ENCODE measurements around the gene VOPP1.

The VOPP1 gene

DNA sequence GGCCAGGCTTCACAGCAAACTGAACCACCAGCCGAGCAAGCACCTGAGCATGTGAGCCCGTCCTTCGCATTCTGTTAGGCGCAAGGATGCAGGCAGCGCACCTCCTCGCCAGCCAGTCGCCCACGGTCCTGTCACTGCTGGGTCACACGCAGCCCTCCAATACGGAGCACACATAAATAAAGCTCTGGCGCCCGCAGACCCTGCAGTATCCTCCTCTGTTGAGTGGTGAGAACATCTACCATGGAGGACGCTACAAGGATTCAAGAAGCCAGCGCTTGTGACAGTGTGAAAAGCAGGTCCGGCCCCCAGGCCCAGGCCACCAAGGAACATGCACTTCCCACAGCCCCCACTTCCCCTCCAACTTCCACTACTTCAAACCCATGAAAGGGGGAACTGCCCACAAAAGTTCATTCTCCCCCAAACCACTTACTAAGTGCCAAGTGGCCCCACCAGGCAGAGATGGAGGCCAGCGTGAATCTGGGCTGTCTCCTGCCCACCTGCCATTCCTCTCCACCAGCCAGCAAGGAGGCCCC lies 34.8 kb downstream of the VOPP1 start:
- peak overlapping the region; percentile 87 for H3K4me3 ChIP-seq (ENCODE audit: low read depth, low read length)
- DNase-seq (ENCODE audit: low read depth) = peak; percentile 67
- TF ChIP-seq, protein P1, sequence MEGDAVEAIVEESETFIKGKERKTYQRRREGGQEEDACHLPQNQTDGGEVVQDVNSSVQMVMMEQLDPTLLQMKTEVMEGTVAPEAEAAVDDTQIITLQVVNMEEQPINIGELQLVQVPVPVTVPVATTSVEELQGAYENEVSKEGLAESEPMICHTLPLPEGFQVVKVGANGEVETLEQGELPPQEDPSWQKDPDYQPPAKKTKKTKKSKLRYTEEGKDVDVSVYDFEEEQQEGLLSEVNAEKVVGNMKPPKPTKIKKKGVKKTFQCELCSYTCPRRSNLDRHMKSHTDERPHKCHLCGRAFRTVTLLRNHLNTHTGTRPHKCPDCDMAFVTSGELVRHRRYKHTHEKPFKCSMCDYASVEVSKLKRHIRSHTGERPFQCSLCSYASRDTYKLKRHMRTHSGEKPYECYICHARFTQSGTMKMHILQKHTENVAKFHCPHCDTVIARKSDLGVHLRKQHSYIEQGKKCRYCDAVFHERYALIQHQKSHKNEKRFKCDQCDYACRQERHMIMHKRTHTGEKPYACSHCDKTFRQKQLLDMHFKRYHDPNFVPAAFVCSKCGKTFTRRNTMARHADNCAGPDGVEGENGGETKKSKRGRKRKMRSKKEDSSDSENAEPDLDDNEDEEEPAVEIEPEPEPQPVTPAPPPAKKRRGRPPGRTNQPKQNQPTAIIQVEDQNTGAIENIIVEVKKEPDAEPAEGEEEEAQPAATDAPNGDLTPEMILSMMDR (IDR thresholded peaks at IDR 0.05; ENCODE audit: insufficient read depth, low read depth, low read length, missing control alignments) = no peak

DNA sequence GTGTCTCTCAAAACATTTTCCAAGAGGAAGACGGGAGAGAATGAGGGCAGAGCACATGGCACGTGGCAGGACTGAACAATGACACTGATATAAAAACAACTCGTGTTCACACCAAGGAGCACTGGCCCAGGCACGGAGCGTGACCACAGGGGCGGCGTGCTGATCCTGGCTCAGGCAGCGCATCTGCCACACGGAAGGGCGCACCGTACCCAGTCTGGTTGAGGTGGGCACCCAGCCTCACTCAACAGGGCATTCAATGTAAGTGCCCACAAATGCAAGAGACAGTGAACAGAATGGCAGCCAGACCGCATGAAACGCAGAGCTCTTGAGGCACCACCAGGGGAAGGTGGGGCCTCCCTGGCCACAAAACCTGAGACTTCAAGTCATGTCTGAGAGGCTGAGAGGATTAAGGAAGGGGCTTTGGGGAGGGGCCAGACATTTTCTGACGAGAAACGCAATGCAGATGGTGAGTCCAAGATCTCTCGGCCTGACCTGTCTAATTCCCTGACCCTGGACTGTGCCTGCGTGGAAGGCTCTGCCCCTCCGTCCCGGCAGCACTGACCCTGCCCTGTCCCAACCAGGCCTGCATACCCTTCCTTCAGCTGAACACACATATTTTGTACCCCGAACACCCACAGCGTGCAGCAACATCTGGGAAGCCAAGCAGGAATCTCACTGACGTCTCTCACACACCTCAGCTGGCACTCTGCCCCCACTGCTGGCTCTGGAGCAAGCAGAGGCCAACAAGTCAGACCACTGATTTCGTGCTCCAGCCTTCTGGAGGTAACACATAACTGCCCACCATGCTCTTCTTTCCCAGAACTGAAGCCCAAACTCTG lies 35.5 kb downstream of the VOPP1 start:
- TF ChIP-seq, protein P1 (IDR thresholded peaks at IDR 0.05; ENCODE audit: insufficient read depth, low read depth, low read length, missing control alignments) = peak; percentile 24
- H3K4me3 ChIP-seq (ENCODE audit: low read depth, low read length) = peak overlapping the region; percentile 87
- DNase-seq (ENCODE audit: low read depth) = peak; percentile 83

DNA sequence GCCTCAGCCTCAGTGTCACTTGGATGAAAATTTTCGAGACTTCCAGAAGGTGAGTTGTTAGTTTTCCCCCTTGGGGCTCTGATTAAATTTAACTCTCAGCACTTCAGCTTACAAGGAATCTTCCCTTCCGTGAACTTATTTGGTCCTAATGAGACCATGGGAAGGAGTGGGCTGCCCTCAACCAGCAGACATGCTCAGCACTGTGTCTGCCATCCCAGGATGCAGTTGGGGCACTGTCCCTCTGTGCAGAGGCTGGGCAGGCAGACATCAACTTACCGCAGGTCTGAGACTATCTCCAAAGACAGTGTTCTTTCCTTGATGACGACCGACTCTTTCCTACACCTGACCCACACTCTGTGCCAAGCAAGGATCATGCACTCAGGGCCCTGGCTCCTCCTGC lies 36.7 kb downstream of the VOPP1 start:
- peak overlapping the region; percentile 87 for H3K4me3 ChIP-seq (ENCODE audit: low read depth, low read length)
- TF ChIP-seq, protein P1 (IDR thresholded peaks at IDR 0.05; ENCODE audit: insufficient read depth, low read depth, low read length, missing control alignments) = no peak
- DNase-seq (ENCODE audit: low read depth) = peak; percentile 57

DNA sequence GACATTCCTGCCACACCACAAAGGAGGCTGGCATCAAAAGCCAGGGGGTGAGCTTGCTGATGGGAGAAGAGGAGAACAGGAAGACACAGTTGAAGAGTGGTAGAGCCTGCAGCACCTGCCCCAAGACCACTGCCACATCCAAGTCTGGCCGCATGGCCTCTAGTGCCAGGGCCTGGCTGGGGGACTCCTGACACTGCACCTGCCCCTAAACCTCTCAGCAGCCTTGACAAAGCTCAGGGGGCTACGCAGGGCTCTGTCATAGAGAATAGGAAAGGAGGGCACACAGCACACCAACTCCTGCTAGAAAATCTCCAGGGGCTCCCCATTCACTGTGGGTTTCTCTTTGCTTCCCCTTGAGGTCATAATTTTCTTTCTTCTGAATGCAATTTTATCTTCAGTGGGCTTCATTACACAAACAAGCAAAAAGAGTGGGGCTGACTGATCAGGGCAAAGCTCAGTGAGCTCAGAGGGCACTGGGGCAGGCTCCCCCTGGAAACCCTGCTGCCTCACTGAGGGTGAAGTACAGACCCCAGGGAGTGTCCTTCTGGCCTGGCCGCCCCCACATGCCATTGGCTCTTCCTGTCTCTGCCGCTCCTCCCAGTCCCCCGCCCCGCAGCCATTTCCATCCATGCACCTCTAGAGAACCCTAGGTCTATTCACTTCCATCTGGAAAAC lies 37.2 kb downstream of the VOPP1 start:
- H3K4me3 ChIP-seq (ENCODE audit: low read depth, low read length) = peak overlapping the region; percentile 87
- DNase-seq (ENCODE audit: low read depth) = peak; percentile 92
- TF ChIP-seq, protein P1 (IDR thresholded peaks at IDR 0.05; ENCODE audit: insufficient read depth, low read depth, low read length, missing control alignments) = no peak

DNA sequence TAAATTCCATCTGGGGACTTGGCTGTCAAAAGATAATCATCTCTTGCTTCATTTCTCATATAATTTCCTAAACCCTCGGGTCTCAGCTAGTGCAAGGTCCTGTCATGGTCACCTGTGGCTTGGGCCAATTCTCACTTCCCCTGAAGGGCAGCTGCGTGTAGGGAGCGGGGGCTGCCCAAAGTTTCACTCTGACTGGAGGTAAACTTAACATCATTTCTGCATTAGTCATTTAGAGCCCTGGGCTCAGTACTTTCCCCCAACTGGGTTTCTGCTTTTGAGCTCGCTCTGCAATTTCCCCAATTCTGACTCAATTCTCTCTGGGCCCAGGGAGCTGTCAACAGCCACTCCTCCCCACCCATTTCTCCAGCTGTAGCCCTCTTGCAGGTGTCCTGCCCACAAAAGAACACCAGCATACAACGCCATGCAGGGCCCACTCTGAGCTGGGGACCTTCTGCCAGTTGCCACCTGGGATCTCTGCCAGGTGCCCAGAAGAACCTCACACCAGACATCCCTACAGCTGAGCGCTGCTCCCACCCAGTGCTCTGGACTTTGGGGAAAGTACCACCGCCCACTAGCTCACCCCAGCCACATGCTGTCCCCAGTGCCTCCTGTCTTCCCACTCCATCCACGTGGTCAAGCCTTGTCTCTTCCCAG lies 37.9 kb downstream of the VOPP1 start:
- TF ChIP-seq, protein P1 (IDR thresholded peaks at IDR 0.05; ENCODE audit: insufficient read depth, low read depth, low read length, missing control alignments) = no peak
- peak overlapping the region; percentile 87 for H3K4me3 ChIP-seq (ENCODE audit: low read depth, low read length)
- DNase-seq (ENCODE audit: low read depth) = peak; percentile 98

DNA sequence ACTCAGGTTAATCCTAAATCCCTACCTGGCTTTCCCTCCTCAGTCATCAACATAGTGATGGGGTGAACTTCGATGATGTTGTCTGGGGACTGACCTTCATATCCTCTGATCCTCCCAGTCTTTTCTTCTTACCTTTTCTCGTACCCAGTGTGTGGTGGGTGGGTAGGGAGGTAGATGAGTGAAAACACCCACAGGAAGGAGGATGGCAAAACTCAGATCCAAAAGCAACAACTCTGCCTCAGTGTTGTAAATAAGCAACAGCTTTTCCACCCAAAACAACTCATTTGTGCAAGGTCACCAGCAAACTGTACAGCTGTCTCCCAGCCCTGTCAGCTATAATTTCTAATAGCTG lies 38.6 kb downstream of the VOPP1 start:
- no peak for DNase-seq (ENCODE audit: low read depth)
- peak overlapping the region; percentile 40 for H3K4me3 ChIP-seq (ENCODE audit: low read depth, low read length)
- TF ChIP-seq, protein P1 (IDR thresholded peaks at IDR 0.05; ENCODE audit: insufficient read depth, low read depth, low read length, missing control alignments) = no peak
